IPS-15b (cell line): ENCODE measurements around the gene MAGEB2.

ENCODE experiments used
- H3K27me3 ChIP-seq: one replicate; pipeline ENCODE4 v1.6.1; 2013; ENCODE audit warnings: low read length; ENCODE audit not compliant: control insufficient read depth, insufficient read depth
- H3K36me3 ChIP-seq: one replicate; pipeline ENCODE4 v1.6.1; 2013; ENCODE audit warnings: low read length; ENCODE audit not compliant: control insufficient read depth, insufficient read depth
- H3K4me1 ChIP-seq: one replicate; pipeline ENCODE4 v1.6.1; 2013; ENCODE audit warnings: mild to moderate bottlenecking, low read length; ENCODE audit not compliant: control insufficient read depth, insufficient read depth
- H3K4me3 ChIP-seq: one replicate; pipeline ENCODE4 v1.5.1; 2013; ENCODE audit warnings: low read depth, low read length
- H3K9ac ChIP-seq: one replicate; pipeline ENCODE4 v1.6.1; 2013; ENCODE audit warnings: low read depth, mild to moderate bottlenecking, low read length
- H3K9me3 ChIP-seq: one replicate; pipeline ENCODE4 v1.6.1; 2013; ENCODE audit warnings: mild to moderate bottlenecking, low read length; ENCODE audit not compliant: control insufficient read depth, insufficient read depth

The MAGEB2 gene

DNA sequence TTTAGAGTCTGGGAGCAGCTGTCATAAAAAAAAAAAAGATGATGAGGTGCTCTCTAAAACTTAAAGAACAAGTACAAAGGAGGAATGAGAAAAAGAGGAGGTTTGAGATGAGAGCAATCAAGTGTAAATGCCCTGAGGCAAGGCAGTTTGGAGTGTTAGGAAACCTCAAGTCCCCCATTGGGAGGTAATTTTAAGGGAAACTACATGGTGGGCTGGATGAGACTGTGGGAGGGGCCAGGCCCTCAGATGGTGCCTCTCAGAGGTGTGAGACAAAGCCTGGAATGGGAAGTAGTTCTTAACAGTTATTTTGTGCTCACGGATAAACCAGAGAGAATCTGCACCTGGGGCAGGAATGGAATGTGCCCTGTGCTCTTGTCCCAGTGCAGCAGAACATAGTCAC is 13.2 kb downstream of the MAGEB2 start:
- Histone ChIP-seq H3K4me3 (no peak overlapping the region), H3K4me1 (peaks cover 19% of the 10 kb centered on the region), H3K27me3 (no peaks in the 10 kb centered on the region), H3K9ac (no peak overlapping the region), H3K36me3 (no peaks in the 10 kb centered on the region), H3K9me3 (no peaks in the 10 kb centered on the region)

DNA sequence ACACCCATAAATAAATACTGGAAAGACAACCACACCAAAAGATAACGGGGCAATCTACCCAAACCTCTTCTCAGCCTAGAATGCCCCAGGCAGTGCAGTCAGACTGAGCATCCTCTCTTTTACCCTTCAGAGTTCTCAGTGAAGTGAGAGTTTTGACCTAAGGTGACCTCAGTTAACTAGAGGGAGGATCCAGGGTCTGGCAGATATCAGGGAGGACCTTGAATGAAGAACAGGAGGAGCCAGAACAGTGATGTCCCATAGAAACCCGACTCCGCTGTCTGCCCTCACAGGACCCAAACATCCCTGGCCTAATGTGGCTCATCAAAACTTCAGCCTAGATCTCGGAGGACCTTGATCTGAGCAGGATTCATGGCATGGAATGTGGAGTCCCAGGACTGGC is 15.0 kb downstream of the MAGEB2 start, which contains the start of gene MAGEB3:
MAGEB3 (plus strand) TSS at position 263 of the 400 bp plus-strand sequence. CDS start 5,268 bp downstream, outside the sequence.
- Histone ChIP-seq H3K4me3 (no peak within 1 kb of the TSS), H3K4me1 (peaks cover 19% of the 10 kb centered on the region), H3K27me3 (no peaks in the 10 kb centered on the region), H3K36me3 (no peaks in the 10 kb centered on the region), H3K9me3 (no peaks in the 10 kb centered on the region), H3K9ac (no peak within 1 kb of the TSS)

DNA sequence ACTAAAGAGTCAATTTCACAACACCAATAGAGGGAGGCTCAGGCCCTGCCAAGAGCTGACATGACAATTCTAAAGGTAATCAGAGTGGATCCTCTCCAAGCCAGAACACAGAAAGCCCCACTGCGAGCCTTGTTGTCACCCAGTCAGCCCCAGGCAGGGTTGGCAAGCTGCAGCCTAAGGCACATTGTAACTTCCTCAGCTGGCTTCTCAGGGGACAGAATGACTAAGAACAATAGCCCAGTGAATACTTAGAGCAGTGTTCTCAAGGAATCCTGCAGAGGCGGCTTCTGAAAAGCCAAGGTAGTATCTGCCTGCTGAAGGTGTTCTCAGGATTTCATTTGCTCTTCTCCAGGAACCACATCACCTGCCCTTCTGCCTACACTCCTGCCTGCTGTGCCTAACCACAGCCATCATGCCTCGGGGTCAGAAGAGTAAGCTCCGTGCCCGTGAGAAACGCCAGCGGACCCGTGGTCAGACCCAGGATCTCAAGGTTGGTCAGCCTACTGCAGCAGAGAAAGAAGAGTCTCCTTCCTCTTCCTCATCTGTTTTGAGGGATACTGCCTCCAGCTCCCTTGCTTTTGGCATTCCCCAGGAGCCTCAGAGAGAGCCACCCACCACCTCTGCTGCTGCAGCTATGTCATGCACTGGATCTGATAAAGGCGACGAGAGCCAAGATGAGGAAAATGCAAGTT is 26.5 kb downstream of the MAGEB2 start, which contains the start of gene MAGEB4:
MAGEB4 (plus strand) TSS at position 277 of the 692 bp plus-strand sequence; CDS start at position 413, 136 bp downstream.
- H3K36me3 ChIP-seq = no peaks in the 10 kb centered on the region
- H3K4me3 ChIP-seq = no peak within 1 kb of the TSS
- no peaks in the 10 kb centered on the region for H3K9me3 ChIP-seq
- H3K4me1 ChIP-seq = no peaks in the 10 kb centered on the region
- H3K9ac ChIP-seq = no peak within 1 kb of the TSS
- H3K27me3 ChIP-seq = no peaks in the 10 kb centered on the region

DNA sequence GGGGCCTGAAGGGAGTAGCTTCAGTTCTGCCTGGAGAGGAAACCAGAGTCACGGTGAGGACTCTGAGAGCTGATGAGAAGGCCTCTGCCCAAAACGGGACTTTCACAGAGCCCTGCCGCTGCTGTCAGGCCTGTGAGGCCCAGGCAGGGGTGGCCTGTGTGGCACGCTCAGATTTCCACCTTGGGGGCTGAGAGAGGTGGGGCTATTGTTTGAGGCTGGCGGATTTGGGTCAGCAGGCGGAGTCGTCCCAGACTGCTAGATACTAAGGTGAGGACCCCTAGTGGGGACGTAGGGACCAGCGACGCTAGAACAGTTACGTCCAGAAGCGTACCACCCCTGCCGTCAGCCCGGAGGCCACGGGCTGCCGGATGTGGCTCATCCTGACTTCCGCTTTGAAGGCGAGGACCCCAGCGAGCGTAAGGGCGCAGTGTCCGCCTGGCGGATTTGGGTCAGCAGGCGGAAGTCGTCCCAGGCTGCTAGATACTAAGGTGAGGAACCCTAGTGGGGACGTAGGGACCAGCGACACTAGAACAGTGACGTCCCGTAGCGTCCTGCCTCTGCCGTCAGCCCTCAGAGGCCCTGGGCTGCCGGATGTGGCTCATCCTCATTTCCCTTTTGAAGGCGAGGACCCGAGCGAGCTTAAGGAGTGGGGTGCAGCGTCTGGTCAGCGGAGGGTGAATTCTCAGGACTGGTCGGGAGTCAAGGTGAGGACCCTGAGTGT is 31.6 kb downstream of the MAGEB2 start, which contains the start of gene MAGEB1:
MAGEB1 (plus strand) TSS at position 378 of the 721 bp plus-strand sequence. CDS start 3,348 bp downstream, outside the sequence.
- Histone ChIP-seq H3K9ac (no peak within 1 kb of the TSS), H3K9me3 (no peaks in the 10 kb centered on the region), H3K4me3 (peak within 1 kb of the TSS; percentile 10), H3K36me3 (no peaks in the 10 kb centered on the region), H3K4me1 (no peaks in the 10 kb centered on the region), H3K27me3 (no peaks in the 10 kb centered on the region)

DNA sequence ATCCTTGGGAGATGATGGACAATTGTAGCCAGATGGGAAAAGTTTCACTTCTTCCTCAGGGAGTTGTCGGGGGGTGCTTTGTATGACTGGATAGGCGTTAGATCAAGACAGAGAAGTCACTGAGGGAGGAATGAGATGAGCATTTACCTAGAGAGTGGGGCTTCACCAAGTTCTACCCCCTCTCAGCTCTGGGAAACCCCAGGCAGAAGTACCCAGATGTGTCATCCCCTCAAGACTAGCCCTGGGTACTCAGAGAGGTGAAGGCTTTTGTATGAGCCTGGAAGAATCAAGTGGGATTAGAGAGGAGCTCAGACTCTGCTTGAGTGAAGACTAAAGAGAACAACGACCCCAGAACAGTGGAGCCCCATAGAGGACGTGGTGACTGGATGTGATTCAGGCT is 33.5 kb downstream of the MAGEB2 start:
- Histone ChIP-seq H3K27me3 (no peaks in the 10 kb centered on the region), H3K36me3 (no peaks in the 10 kb centered on the region), H3K9ac (no peak overlapping the region), H3K9me3 (no peaks in the 10 kb centered on the region), H3K4me3 (no peak overlapping the region), H3K4me1 (no peaks in the 10 kb centered on the region)

DNA sequence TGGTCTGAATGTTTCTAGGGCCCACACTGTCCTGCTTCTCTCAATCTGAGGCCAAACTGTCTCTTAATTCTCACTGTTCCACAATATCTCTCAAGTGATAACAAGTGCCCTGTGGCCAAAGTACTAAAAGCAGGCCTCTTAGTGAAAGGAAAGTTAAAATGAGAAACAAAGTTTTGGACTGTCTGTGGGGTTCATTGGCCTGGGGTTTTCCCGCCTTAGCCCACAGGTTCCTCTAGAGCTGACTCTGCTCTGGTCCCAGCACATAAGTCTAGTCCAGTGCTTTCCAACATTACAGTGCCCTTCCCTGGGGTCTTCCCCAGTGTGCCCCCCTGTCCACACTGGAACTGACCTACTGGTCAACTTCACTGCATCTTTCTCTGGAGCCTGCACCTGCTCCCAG is 37.9 kb downstream of the MAGEB2 start:
- peaks cover 4% of the 10 kb centered on the region for H3K9me3 ChIP-seq
- H3K9ac ChIP-seq = no peak overlapping the region
- H3K4me1 ChIP-seq = no peaks in the 10 kb centered on the region
- no peaks in the 10 kb centered on the region for H3K36me3 ChIP-seq
- H3K4me3 ChIP-seq = no peak overlapping the region
- no peaks in the 10 kb centered on the region for H3K27me3 ChIP-seq

DNA sequence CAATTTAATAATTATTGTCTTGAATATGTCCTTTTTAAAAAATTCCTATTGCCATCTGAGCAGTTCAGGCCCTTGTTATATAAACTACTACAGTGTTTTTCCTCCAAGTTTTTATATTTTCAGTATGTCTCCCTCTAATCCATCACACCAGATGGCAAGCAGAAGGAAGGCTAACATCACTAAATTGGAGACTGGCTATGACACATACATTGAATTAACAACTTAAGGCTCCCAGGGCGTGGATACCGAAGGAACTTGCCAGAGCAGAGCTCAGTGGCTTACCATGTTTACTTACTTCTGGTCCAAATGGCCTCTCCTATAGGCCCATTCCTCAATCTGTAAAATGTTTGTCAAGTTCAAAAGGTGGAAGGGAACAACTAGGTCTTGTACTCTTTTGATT is 44.6 kb downstream of the MAGEB2 start:
- no peaks in the 10 kb centered on the region for H3K27me3 ChIP-seq
- H3K4me3 ChIP-seq = no peak overlapping the region
- H3K4me1 ChIP-seq = no peaks in the 10 kb centered on the region
- H3K36me3 ChIP-seq = no peaks in the 10 kb centered on the region
- no peak overlapping the region for H3K9ac ChIP-seq
- peaks cover 4% of the 10 kb centered on the region for H3K9me3 ChIP-seq

DNA sequence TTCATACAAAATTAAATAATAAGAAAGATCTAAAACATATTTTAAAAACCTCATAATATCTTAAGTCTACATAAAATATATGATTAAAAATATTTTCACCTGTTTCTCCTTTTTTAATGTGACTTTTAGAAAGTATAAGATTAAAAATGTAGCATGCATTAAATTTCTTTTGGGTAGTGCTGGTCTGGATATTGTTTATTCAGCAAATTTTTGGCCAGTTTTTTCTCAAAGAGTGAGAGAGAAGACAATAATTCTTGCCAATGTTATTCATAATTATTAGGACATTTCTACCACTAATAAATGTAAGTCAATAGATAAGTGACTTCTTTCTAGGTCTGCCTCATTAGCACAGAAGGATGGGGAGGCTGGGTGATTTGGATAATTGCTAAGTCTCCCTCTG is 45.6 kb downstream of the MAGEB2 start:
- Histone ChIP-seq H3K4me3 (no peak overlapping the region), H3K9me3 (peaks cover 4% of the 10 kb centered on the region), H3K4me1 (no peaks in the 10 kb centered on the region), H3K36me3 (no peaks in the 10 kb centered on the region), H3K9ac (no peak overlapping the region), H3K27me3 (no peaks in the 10 kb centered on the region)

DNA sequence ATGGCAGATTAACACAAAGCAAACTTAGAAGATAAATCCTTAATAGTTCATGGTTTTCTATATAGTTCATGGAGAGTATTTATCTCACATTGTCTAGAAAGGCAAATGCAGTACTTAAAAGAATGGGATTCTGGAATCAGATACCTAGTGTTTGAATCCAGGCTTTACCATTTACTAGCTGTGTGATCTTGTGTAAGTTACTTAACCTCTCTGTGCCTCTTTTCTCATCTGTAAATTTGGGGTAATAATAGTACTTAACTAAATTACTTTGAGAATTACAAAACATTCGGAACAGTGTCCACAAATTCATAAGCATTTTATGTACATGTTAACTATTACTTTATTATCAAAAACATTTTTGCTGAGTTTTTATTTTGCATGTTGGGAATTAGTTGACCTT is 47.4 kb downstream of the MAGEB2 start:
- Histone ChIP-seq H3K36me3 (no peaks in the 10 kb centered on the region), H3K9me3 (no peaks in the 10 kb centered on the region), H3K4me1 (no peaks in the 10 kb centered on the region), H3K27me3 (no peaks in the 10 kb centered on the region), H3K9ac (no peak overlapping the region), H3K4me3 (no peak overlapping the region)
